Mucosa of descending colon (tissue), 3 donors: ENCODE results near the gene ETV3. TPM values are rescaled to one million over a fixed set of nuclear protein-coding genes. Genes with fewer than 3 reads are reported as not detected.

Source experiments
- ATAC-seq: fragments of 200-7000 bp; cut with Tn5 transposase; one replicate; pipeline ENCODE4 v1.9.1; 2020; ENCODE audit warnings: mild to moderate bottlenecking, moderate library complexity
- DNase-seq, 3 donors: peaks; one replicate each; pipeline ENCODE4 v3.0.0-alpha.2; 2020
- H3K36me3 ChIP-seq: fragments of 200-600 bp; one replicate; pipeline ENCODE4 v1.8.0; 2021; ENCODE audit warnings: low read depth, mild to moderate bottlenecking
- H3K4me1 ChIP-seq: fragments of 200-600 bp; one replicate; pipeline ENCODE4 v1.8.0; 2021; ENCODE audit warnings: low read depth, mild to moderate bottlenecking
- H3K4me3 ChIP-seq: fragments of 200-600 bp; one replicate; pipeline ENCODE4 v1.8.0; 2021; ENCODE audit warnings: mild to moderate bottlenecking
- H3K9me3 ChIP-seq: fragments of 200-600 bp; one replicate; pipeline ENCODE4 v1.8.0; 2021; ENCODE audit warnings: mild to moderate bottlenecking
- CTCF ChIP-seq: fragments of 200-600 bp; IDR thresholded peaks from one replicate; pipeline ENCODE4 v1.8.0; 2022; ENCODE audit warnings: antibody characterized with exemption, mild to moderate bottlenecking
- intact Hi-C, 2 donors: fragments of 100-400 bp; cut with DNase I in 1 of 2; cut with micrococcal nuclease in 1 of 2; formaldehyde crosslinking; loops; one replicate each; pipeline versions ENCODE4 v1.11.0 to v1.11.1; 2022; cut with DNase I, micrococcal nuclease
- total RNA-seq, 3 donors: library from RNA; stranded (reverse); fragmentation: NEBNext Ultra II Directional in 2 of 3; extraction: Animal tissue kit (Norgen Biotek cat#: 25700) in 2 of 3; gene quantifications; one replicate each; pipeline versions ENCODE4 v1.2.1 to v1.2.4, GENCODE V29; 2021 to 2023
- donor health status: DM: no; HTN: no; CAD: no; lungs with moderate emphysema.
- donor health status: DM: no; HTN: no; CAD: no.
- donor health status: DM: no; HTN: yes; CAD: no.

The ETV3 gene
- total RNA-seq, 3 donors from 2014 or later: 32.6 to 36.3 (median 35.9) TPM

- TF ChIP-seq CTCF: no peak
- H3K9me3 ChIP-seq: no peaks in the 10 kb centered on the region
- H3K4me1 ChIP-seq: no peaks in the 10 kb centered on the region
- H3K4me3 ChIP-seq: no peak overlapping the region
- H3K36me3 ChIP-seq: no peaks in the 10 kb centered on the region
- DNase-seq (no peak), ATAC-seq (no peak)
- intact Hi-C loops: no loop called here
These were observed 57.5 kb downstream of the ETV3 start for GRCh38 chr1:157080714-157081113.

GRCh38 chr1:157077394-157077793, 60.8 kb downstream of the ETV3 start:
- no peaks in the 10 kb centered on the region for H3K36me3 ChIP-seq
- no peak for TF ChIP-seq CTCF
- intact Hi-C loops: no loop called here
- ATAC-seq (no peak), DNase-seq (no peak)
- peaks cover 6% of the 10 kb centered on the region for H3K4me1 ChIP-seq
- H3K4me3 ChIP-seq: no peak overlapping the region
- H3K9me3 ChIP-seq: no peaks in the 10 kb centered on the region

GRCh38 chr1:157073944-157074685, 64.1 kb downstream of the ETV3 start:
- Histone ChIP-seq H3K36me3 (no peaks in the 10 kb centered on the region), H3K4me3 (no peak overlapping the region), H3K4me1 (peaks cover 6% of the 10 kb centered on the region), H3K9me3 (no peaks in the 10 kb centered on the region)
- DNase-seq (peak; percentile 60 to 86 (median 78)), ATAC-seq (peak; percentile 70)
- peak; percentile 63 for TF ChIP-seq CTCF
- intact Hi-C loops: no loop called here

Other genes starting within 250 kb of the ETV3 start
- gene PEAR1, start 244.7 kb downstream of the ETV3 start, total RNA-seq: 1 to 10 TPM; 2.3 to 7.2 (median 4.6) TPM
- not detected for gene LRRC71, start 217.8 kb downstream of the ETV3 start, total RNA-seq
- gene ARHGEF11, start 92.7 kb downstream of the ETV3 start, total RNA-seq: 10 to 100 TPM; 47.7 to 75.1 (median 60.0) TPM
- gene ETV3L, start 38.6 kb downstream of the ETV3 start, total RNA-seq: not detected